HT-29 (cell line): ENCODE results near the gene HBA1. TPM values are rescaled to one million over a fixed set of nuclear protein-coding genes. Genes with fewer than 3 reads are reported as not detected.
"Not testable (repeated sequence)": the region's sequence is repeated elsewhere in the genome, so short reads cannot be mapped to it uniquely, and the experiment has no call there.

Experiments
- DNase-seq: peaks from one replicate; pipeline ENCODE4 v3.0.0-alpha.2; 2015; ENCODE audit warnings: low spot score
- total RNA-seq: library from RNA; depleted of rRNA; stranded (reverse); fragments of >200 nt; shearing (Covaris generic); gene quantifications from 2 replicates; pipeline ENCODE4 v1.2.3, GENCODE V29; 2014

The HBA1 gene
- total RNA-seq, 1 experiment from 2014 or later, result not detected

- DNase-seq, result no peak
These were observed 1.2 kb upstream of the HBA1 start for GRCh38 chr16:175011-175949.

GRCh38 chr16:176006-176405, 474 bp upstream of the HBA1 start:
- DNase-seq, result not testable (repeated sequence)

- no peak for DNase-seq
These were observed 928 bp downstream of the HBA1 start for GRCh38 chr16:177394-177822.

GRCh38 chr16:177981-178667, 1.6 kb downstream of the HBA1 start:
- peak; percentile 15 for DNase-seq

GRCh38 chr16:178668-179015, 2.2 kb downstream of the HBA1 start:
- DNase-seq, result peak; percentile 13

GRCh38 chr16:179211-180092, 3.0 kb downstream of the HBA1 start:
- no peak for DNase-seq

- no peak for DNase-seq
These were observed 3.7 kb downstream of the HBA1 start, which contains the start of gene HBQ1 for GRCh38 chr16:180101-180675. HBQ1 (plus strand) TSS chr16:180459; CDS start chr16:180487, 28 bp downstream.

GRCh38 chr16:180681-181564, 4.4 kb downstream of the HBA1 start:
- DNase-seq, result peak; percentile 82

GRCh38 chr16:181565-182021, 5.1 kb downstream of the HBA1 start:
- no peak for DNase-seq

- no peak for DNase-seq
These were observed 6.5 kb downstream of the HBA1 start for GRCh38 chr16:183005-183404.

GRCh38 chr16:185213-185612, 8.7 kb downstream of the HBA1 start:
- no peak for DNase-seq

- no peak for DNase-seq
These were observed 9.2 kb downstream of the HBA1 start for GRCh38 chr16:185691-186090.

GRCh38 chr16:187330-187729, 10.8 kb downstream of the HBA1 start:
- DNase-seq, result no peak

- DNase-seq, result peak; percentile 27
These were observed 12.2 kb downstream of the HBA1 start for GRCh38 chr16:188674-189073.

GRCh38 chr16:189604-190186, 13.2 kb downstream of the HBA1 start:
- DNase-seq, result no peak

GRCh38 chr16:191831-192230, 15.4 kb downstream of the HBA1 start:
- no peak for DNase-seq

- no peak for DNase-seq
These were observed 16.2 kb downstream of the HBA1 start for GRCh38 chr16:192686-193085.

GRCh38 chr16:193441-193840, 17.0 kb downstream of the HBA1 start:
- DNase-seq, result no peak

GRCh38 chr16:194516-194915, 18.0 kb downstream of the HBA1 start:
- DNase-seq, result no peak

- DNase-seq, result no peak
These were observed 23.9 kb downstream of the HBA1 start for GRCh38 chr16:200388-200787.
